Esophagus muscularis mucosa (tissue), 4 donors: ENCODE measurements around the gene EN1.

Experiments used
- CTCF ChIP-seq, 3 experiments: fragments of 200-600 bp in 2 of 3; fragments of 450-650 bp in 1 of 3; sonication (generic) in 2 of 3; IDR thresholded peaks; one replicate each; pipeline ENCODE4 v1.5.1; 2017 to 2019; ENCODE audit warnings: antibody characterized with exemption in 3 of 3, mild to moderate bottlenecking in 2 of 3, moderate library complexity in 1 of 3
- EP300 ChIP-seq: sonication (generic); formaldehyde crosslinking; IDR thresholded peaks from one replicate; pipeline ENCODE4 v1.6.1; 2017; ENCODE audit warnings: antibody characterized with exemption
- POLR2A ChIP-seq: fragments of 450-650 bp; IDR thresholded peaks from one replicate; pipeline ENCODE4 v1.6.1; 2017; ENCODE audit warnings: antibody characterized with exemption, moderate library complexity, mild to moderate bottlenecking, low read depth
- POLR2AphosphoS5 ChIP-seq, 2 donors: sonication (generic); formaldehyde crosslinking; IDR thresholded peaks; one replicate each; pipeline ENCODE4 v1.6.1; 2017; ENCODE audit warnings: antibody characterized with exemption in 2 of 2

- no peak for TF ChIP-seq CTCF (IDR thresholded peaks at IDR 0.05)
- no peak for TF ChIP-seq POLR2A
- no peak for TF ChIP-seq POLR2AphosphoS5 (IDR thresholded peaks at IDR 0.05)
- no peak for TF ChIP-seq EP300
Observed at GRCh38 chr2:118817469-118817868, 30.0 kb downstream of the EN1 start.
